22Rv1 (cell line): ENCODE data around the gene TIE1.

ENCODE experiments used
- CTCF ChIP-seq: fragments of 450-650 bp; IDR thresholded peaks from 2 replicates; pipeline ENCODE4 v1.5.1; 2017; ENCODE audit warnings: mild to moderate bottlenecking
- ZFX ChIP-seq: fragments of 450-650 bp; IDR thresholded peaks from 2 replicates; pipeline ENCODE4 v1.6.1; 2017; ENCODE audit warnings: antibody characterized with exemption, borderline replicate concordance

GRCh38 chr1:43334453-43335205 is 33.8 kb downstream of the TIE1 start:
- TF ChIP-seq CTCF, result no peak
- no peak for TF ChIP-seq ZFX
